Activated CD8-positive, alpha-beta memory T cell treated with anti-CD3 and anti-CD28 coated beads, Interleukin-2, amount 50 U/mL, for 48 hours (primary cell): ENCODE results near the gene TBC1D22B.

Experiments
- DNase-seq: peaks from one replicate; pipeline ENCODE4 v3.0.0-alpha.2; 2020

The TBC1D22B gene

DNA sequence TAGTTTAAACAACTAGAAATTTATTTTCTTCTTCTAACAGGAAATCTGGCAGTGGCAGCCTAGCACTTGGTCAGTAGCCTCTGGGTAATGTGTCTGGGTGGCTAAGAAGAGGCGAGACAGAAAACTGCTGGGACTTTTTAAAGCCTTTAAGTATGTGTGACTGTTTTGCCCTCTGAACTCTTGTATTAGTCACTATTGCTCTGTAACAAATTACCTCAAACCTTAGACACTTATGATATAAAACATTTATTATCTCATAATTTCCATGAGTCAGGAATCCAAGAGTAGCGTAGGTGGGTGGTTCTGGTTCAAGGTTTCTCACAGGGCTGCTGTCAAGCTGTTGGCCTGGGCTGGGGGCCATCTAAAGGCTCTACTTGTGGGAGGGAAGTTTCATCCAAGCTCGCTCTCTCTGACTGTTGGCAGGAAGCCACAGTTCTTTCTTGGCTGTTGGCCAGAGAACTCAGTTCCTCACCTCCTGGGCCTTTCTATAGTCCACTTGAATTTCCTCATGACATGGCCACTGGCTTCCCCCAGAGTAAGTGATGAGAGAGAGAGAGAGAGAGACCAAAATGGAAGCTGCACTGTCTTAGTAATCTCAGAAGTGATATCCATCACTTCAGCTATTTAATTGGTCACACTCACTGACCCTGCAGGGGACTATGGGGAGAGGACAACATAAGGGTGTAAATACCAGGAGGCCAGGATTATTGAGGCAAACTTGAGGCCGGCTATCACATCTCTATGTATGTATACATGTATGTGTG is 17.4 kb upstream of the TBC1D22B start:
- peak; percentile 88 for DNase-seq

DNA sequence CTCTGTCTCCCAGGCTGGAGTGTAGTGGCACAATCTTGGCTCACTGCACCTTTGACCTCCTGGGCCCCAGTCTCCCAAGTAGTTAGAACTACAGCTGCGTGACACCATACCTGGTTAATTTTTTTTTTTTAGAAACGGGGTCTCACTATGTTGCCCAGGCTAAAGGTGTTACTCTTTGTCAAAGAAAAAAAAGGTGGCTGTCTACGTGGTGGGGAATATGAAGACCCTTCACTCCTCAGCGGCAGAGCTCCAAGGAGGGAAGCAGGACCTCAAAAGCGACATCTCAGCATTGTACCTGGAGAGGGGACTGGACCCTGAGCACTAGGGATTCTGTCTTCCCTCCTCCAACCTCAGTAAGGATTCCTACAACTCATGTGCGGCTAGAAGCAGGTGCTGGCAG is 16.4 kb upstream of the TBC1D22B start:
- no peak for DNase-seq

DNA sequence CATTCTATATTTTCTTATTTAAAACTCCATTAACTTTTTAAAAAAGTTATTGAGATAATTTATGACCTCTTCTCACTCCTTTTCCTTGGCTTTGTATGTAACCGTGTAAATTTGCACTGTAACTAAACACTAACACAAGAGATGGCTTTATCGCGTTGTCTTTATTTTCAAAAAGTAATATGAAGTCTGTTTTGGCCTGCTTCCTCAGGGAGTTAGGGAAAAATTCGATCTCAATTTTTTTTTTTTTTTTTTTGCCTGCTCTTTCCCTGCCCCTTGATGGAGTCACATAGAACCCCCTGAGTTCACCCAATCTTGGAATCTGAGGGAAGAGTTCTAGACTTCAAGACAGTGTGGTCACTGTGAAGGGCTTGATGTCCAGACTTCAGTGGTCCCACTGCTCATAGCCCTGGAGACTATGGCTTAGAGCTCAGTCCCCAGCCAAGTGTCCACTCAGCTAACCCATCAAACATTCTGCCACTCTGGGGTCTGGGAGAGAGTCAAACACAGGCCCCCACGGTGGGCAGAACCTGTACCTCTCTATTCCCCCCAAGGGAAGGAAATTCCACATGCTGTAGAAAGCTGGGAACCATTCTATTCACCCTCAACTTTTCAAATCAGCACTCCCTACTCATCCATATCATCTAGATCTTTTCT is 15.7 kb upstream of the TBC1D22B start:
- DNase-seq = no peak

DNA sequence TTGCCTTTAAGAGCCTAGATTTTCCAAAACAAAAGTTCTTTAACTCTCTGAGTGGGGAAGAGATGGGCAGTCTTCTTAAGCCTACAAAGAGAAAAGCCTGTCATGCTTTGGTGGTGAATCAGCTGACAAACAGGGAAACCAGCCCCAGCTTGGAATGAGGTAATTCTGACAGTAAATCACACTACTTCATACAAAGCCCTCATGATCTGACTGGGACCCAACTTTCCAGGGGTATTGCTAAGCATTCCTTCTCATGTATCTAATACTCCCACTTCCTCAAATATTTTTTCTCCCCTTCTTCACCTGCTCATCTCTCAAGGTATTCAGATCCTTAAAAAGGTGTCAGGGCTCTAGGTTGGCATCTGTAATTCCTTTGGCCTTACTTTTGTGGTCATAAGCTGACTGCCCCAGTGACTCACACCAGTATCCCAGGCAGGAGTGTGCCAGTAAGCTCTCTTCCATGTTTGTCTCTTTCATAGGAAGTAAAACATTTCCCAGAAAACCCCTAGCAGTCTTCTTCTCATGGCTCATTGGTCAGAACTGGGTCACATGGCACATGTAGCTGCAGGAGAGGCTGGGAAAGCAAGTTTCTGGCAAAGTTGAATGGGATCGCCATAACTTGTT is 15.0 kb upstream of the TBC1D22B start:
- no peak for DNase-seq

DNA sequence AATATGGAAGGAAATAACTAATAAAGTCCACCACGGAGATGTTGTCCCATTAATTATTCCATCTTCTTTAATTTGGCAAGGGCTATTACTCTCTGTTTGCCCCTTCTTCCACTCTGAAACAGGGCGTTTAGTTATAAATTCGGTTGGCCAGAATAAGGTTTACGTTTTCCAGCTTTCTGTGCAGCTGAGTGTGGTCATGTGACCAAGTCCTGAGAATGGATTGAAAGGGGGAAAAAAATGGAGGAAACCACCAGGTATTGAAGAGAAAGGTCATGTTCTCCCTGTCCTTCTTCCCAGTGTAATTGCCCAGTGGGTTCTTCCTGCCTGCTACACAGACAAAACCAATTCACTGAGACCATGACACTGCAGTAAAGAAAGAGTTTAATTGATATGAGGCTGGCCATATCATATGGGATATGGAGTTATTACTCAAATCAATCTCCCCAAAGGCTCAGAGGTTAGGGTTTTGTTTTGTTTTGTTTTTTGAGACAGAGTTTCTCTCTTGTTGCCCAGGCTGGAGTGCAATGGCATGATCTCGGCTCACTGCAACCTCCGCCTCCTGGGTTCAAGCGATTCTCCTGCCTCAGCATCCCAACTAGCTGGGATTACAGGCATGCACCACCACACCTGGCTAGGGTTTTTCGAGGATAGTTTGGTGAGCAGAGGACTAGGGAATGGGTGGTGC is 14.3 kb upstream of the TBC1D22B start:
- DNase-seq = no peak

GRCh38 chr6:37243816-37244370 is 13.7 kb upstream of the TBC1D22B start:
- DNase-seq = no peak

DNA sequence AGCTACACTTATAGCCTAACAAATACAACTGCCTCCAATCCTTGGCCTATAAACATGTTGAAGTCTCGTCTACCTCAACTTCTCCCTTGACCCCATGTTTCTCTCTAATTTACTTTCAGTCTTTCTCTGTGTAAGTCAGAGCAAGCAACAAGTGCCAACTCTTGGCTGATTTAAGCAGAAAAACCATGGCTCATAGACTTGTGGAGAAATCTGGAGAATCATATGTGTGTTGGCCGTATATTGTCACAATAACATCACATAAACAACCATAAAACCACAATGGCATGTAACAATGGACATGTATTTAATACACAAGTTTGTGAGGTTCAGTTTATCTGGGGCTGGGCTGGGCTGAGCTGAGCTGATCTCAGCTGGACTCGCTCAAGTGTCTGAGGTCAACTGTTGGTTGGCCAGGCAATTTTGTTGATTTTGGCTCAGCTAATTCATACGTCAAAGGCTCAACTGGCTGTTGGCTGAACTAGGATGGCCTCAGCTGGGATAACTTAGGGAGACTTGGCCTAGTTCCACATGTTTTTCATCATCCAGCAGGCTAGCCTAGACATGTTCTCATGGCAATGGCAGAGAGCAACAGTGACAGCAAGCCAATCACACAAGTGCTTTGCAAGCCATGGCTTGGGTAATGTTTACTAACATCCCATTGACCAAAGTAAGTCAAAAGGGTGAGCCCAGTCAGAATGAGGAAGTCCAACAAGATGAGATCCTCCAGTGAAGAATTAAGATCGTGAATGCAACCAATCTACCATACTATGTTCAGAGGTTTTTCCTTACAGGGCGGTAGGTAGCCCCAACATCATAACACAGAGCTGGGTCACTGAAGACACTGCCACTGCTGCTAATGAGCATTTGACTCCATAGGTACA is 12.9 kb upstream of the TBC1D22B start:
- DNase-seq = no peak

- DNase-seq = no peak
These were observed 6.3 kb upstream of the TBC1D22B start for GRCh38 chr6:37251211-37251780.

- no peak for DNase-seq
These were observed 4.0 kb upstream of the TBC1D22B start for GRCh38 chr6:37253486-37254007.

- no peak for DNase-seq
These were observed 2.7 kb upstream of the TBC1D22B start for GRCh38 chr6:37254881-37255280.

- no peak for DNase-seq
These were observed 766 bp upstream of the TBC1D22B start for GRCh38 chr6:37256692-37257319.

- DNase-seq = no peak
These were observed 295 bp upstream of the TBC1D22B start for GRCh38 chr6:37257320-37257633.

DNA sequence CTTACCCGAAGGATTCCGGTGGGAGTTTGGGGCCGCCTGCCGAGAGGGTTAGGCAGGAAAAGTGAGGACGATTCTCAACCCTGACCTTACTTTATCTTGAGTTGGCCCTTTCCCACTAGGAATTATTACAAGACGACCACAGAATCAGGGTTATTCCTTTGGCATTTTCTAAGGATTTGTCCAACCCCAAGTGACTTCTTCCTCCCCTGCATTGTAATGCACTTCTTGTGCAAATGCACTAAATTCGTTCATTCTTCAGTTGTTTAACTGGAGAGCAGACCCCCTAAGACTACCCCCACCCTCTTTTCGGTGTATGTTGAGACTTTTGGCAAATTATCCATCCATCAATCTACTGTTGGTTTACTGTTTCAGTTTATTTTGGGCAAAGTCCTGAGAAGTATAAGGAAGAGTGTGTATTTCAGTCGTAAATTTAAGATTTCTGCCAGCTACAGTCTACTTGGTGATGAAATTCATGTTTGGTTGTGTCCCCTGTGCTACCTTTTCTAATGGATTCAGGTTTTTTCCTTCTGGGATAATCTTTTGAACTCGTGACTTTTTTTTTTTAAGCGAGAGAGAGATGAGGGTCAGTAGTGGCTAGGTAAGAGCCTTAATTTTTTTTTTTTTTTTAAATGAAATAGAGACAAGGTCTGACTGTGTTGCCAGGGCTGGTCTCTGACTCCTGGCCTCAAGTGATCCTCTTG is 983 bp downstream of the TBC1D22B start:
- DNase-seq = no peak

- DNase-seq = no peak
These were observed 1.6 kb downstream of the TBC1D22B start for GRCh38 chr6:37259191-37259590.

DNA sequence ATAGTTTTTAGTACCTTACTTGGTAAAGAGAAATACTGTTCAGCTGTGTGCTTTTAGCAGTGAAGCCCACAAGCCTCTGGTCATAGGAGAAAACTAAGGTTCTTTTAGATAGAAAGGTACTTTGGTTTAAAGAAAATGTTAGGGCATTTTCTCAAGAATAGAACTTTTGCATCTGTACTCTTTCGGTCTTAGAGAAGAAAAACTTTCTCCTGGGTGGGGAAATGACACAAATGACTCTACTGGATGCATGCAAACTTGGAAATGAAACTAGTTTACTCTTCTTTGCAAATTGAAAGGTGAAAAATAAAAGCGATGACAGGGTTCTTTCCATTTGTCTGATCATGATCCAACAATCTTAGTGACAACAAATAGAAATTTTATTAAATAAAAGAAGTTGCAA is 2.5 kb downstream of the TBC1D22B start:
- no peak for DNase-seq

DNA sequence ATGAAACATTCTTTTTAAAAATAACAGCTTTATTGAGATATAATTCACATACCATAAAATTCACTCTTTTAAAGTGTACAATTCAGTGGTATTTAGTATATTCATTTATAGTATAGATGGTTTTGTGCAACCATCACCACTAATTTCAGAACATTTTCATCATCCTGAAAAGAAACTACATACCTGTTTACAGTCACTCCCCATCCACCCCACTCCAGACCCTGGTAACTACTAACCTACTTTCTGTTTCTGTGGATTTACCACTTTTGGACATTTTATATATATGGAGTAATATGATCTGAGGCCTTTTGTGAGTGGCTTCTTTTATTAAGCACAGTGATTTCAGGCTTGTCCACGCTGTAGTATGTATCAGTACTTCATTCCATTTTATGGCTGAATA is 2.9 kb downstream of the TBC1D22B start:
- DNase-seq = no peak

DNA sequence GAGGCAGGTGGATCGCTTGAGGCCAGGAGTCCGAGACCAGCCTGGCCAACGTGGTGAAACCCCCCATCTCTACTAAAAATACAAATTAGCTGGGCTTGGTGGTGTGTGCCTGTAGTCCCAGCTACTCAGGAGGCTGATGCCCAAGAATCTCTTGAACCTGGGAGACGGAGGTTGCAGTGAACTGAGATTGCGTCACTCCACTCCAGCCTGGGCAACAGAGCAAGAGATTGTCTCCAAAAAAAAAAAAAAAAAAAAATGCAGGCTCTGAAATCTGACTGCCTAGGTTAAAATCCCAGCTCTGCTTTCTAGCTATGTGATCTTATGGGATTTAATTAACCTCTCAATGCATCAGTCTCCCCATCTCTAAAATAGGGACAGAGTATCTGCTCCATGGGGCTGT is 3.6 kb downstream of the TBC1D22B start:
- DNase-seq = no peak

DNA sequence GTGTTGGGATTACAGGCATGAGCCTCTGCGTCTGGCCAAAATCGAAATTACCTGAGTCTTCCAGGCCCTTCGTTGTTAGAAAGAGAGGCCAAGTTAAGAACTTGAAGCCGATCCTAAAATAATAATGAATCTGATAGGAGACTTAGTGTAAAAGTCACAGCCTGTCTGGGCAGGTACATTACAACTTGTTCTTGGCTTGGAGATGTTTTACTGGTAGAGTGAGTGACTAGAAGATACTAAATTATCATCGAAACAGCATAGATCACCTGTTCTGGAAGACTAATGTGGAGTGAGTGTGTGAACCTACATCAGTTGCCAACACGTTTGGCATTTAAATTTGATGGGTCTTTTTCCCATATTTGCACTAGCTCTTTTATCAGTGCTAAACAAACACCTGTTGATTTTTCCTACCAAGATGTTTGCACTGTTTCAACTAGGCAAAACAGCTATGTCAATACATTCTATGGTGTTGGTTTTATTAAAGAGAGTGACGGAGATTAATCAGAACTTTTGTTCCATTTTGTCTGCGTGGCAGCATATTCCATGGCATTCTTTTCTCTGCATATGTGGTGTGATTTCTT is 5.0 kb downstream of the TBC1D22B start:
- no peak for DNase-seq

- no peak for DNase-seq
These were observed 7.4 kb downstream of the TBC1D22B start for GRCh38 chr6:37265001-37265400.

- DNase-seq = no peak
These were observed 8.3 kb downstream of the TBC1D22B start for GRCh38 chr6:37265860-37266259.
